ENCODE measurements around the gene PCBP3.
"Not testable (repeated sequence)": the region's sequence is repeated elsewhere in the genome, so short reads cannot be mapped to it uniquely, and the experiment has no call there.

Gene PCBP3

DNA sequence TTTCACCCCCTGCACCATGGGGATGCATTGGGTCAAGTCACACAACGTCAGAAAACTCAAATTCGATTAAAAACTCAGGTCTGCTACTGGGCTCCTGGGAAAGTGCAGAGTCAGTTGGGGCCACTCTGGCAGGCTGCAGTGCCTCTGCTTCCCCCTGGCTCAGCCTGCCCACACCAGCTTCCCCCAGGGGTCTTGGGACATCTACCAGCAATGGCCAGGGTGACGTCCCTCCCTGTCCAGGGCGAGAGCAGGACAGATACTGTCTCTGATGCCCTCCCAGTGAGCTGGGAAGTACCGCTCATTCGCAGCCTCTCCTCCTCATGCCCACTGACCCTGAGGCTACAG lies 231.9 kb downstream of the PCBP3 start:
- no peak for DNase-seq (ENCODE audit: low read depth)

DNA sequence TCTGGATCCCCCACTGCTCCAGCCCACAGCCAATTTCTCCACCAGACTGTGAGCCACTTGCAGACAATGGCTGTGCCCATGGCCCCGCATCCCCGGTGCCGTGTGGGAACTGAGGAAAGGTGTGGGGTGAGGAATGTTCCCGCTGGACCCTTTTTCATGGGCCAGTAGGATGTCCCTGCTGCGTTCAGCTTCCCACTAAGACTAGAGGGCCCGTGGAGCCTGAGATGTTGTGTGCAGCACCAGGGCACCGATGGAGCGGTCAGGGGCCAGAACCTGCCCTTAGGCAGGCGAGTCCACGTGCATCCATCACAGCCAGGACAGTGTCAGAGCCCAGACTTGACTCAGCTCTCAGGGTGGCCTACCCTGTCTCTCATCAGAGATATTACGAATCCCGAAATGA lies 232.4 kb downstream of the PCBP3 start:
- DNase-seq (ENCODE audit: low read depth): no peak

DNA sequence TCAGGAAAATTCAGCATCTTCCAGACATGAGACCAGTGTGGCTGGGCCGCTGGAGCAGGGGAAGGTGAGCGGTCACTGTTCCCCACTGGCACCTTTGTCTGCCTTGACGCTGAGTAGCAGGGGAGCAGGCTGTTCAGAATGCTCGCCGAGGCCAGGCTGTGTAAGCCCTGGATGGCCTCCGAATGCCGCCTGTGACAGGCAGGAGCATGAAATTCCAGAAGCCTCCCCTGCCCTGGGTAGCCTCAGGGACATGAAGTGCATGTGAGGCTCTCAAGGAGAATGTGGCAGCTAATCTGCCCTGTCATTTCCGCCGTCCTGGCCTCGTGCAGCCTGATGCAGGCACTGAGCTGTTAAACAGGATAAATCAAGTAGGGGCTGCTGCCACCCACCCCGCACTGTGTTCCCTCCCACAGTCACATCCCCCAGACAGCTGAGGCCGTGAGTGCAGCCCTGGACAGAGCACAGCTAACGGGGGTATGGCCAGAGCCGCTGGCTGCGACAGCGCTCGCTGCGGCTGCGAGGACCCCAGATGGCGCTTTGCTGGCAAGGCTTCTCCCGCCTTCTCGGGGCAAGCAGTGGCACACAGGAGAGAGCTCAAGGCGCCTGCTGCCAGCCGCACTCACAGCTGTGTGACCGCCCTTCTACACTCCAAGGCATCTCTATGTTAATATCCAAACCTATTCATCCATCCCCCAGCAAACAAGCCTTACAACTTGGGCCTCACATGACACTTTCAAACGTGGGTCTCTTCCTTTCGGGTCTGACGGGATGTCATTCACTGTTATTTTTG lies 233.1 kb downstream of the PCBP3 start:
- DNase-seq (ENCODE audit: low read depth): no peak

DNA sequence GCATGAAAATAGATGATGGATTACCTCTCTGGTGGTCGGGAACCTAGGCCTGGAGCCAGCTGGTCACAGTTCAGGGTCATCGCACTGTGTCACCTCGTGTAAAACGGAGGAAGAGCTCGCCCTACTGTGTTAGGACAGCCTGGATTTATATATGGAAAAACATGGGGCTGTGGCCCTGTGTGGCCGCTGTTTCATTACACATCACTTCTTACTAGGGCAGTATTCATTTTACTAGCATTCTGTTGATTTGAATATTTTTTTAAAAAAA lies 233.6 kb downstream of the PCBP3 start:
- DNase-seq (ENCODE audit: low read depth): no peak

DNA sequence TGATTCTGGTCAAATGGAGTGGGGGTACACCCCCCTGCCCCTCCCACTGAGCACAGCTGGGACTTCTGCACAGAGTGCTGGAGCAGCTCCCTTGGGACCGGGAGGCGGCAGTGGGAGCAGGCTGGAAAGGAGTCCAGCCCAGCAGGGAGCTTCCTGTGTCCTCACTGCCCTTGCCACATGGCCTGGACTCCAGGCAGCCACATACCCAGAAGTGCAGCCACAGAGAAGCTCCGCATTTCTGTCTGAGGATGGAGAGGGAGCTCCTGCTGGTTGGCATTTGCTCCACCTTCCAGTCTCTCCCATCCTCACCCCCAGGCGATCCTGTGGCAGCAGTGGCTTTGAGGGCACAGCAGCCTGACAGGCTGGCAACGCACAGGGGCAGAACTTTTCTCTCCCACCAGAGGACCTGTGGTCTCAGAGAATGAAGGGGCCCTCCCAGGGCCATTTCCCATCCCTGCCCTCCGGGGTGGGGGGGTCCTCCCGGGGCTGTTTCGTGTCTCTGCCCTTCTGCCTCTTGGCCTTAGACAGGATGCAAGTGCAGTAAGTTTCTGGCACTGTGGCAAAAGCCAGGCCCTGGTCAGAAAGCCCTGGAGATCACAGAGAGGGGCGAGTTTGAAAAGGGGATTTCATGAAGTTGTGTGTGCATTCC lies 234.4 kb downstream of the PCBP3 start:
- DNase-seq (ENCODE audit: low read depth): no peak

DNA sequence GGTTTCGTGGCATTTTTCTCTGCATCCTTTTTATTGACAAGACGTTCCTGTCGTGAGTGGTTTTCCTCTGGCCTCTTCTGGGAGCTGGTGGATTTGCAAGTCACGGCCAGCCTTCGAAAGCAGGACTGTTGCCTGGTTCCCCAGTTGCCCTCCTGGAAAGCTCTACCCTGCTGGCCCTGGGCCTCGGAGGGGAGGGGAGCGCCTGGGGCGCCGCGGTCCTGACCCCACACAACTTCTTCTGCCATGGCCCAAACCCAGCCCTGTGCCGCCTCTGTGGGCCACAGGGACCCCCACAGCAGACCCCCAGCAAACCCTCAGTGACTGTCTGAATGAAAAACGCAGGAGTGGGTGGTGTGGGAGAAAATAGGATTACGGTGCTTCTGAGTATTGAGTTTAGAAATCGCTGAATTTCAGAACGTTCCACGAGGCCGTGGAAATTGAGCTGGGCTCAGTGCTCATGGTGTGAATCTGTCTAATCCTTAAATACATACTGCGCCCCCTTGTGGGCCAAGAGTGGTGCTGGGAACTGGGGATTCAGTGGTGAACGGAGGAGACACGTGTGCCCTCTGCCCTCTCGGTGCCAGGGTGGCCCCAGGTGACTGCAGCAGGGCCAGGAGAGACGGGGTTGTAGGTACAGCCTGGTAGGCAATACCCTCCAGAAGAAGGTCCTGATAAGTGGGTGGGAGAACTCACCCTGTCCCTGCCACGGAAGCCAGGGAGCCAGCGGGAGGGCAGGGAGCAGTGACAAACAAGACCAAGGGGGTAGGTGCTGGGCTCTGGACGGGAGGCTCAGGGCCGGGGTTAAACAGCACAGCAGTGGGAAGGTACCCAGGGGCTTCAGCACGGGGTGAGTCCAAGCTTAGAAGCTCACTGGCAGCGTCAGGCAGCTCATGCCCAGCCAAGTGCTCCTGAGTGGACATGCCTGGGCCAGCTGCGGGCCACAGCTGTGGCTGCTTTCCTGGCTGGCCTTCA lies 236.9 kb downstream of the PCBP3 start:
- DNase-seq (ENCODE audit: low read depth): peak; percentile 51

DNA sequence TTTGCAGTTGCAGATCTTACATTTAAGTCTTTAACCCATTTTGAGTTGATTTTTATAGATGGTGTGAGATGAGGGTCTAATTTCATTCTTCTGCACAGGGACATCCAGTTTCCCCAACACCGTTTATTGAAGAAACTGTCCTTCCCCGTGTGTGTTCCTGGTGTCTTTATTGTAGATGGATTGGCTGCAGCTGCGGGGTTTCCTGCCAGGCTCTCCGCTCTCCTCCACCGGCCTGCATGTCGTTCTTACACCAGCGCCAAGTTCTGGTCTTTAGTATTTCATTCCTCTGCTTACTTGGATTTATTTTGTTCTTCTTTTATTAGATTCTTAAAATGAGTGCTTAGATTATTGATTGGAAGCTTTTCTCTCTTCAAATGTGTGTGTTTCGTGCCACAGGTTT lies 239.1 kb downstream of the PCBP3 start:
- DNase-seq (ENCODE audit: low read depth): no peak

DNA sequence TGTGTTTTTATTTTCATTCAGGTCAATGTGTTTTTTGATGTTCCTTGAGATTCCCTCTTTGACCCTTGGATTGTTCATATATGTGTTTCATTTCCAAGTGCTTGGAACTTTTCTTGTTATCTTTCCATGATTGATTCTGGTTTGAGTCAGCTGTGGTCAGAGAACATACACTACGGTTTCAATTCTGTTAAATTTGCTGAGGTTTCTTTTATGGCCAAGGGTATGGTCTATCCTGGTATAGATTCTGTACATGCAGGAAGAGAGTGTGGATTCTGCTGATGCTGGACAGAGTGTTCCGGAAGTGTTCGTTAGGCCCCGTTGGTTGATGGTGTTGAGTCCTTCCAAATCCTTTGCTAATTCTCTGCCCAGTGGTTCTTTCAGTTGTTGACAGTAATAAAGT lies 239.6 kb downstream of the PCBP3 start:
- DNase-seq (ENCODE audit: low read depth): no peak

DNA sequence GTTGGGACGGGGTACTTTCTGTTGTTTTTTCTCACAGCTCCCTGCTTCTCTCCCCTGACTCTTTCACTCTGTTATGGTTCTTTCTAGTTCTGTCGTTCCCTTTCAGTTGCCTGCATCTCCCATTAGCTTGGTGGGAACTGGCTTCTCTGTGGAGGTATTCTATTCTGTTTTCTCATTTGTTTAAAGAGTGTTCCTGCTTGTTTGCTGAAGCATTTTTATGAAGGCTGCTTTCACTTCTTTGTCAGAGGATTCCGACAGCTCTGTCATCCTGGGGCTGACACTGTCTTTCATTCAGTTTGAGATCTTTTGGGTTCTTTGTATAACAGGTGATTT lies 242.0 kb downstream of the PCBP3 start:
- DNase-seq (ENCODE audit: low read depth): no peak

DNA sequence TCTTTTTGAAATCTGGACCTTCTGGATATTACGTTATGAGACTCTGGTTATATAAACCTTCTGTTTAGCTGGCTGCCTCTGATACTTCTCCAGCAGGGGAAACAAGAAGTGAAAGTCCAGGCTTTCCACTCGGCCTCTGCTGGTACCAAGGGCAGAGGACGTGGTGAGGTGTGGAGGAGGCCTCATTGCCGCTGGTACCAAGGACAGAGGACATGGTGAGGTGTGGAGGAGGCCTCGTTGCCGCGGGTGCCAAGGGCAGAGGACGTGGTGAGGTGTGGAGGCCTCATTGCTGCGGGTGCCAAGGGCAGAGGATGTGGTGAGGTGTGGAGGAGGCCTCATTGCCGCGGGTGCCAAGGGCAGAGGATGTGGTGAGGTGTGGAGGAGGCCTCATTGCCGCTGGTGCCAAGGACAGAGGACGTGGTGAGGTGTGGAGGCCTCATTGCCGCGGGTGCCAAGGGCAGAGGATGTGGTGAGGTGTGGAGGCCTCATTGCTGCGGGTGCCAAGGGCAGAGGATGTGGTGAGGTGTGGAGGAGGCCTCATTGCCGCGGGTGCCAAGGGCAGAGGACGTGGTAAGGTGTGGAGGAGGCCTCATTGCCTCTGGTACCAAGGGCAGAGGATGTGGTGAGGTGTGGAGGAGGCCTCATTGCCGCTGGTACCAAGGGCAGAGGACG lies 242.5 kb downstream of the PCBP3 start:
- not testable (repeated sequence) for DNase-seq (ENCODE audit: low read depth)

DNA sequence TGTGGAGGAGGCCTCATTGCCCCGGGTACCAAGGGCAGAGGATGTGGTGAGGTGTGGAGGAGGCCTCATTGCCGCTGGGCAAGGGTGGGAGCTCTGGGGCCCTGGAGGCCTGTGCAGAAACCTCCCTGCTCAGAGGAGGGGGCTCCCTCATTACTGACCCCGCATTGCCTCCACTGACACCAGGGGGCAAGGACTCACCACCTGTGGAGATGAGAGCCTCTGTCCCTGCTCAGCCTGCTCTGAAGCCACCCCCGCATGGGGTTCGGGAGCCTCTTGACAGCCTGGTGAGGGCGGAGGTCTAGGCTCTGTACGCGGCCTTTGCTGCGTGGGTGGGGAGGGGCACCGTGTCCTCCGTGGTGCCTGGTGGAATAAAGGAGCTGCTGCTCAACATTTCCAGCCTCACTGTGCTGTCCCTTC lies 243.1 kb downstream of the PCBP3 start:
- DNase-seq (ENCODE audit: low read depth): no peak

DNA sequence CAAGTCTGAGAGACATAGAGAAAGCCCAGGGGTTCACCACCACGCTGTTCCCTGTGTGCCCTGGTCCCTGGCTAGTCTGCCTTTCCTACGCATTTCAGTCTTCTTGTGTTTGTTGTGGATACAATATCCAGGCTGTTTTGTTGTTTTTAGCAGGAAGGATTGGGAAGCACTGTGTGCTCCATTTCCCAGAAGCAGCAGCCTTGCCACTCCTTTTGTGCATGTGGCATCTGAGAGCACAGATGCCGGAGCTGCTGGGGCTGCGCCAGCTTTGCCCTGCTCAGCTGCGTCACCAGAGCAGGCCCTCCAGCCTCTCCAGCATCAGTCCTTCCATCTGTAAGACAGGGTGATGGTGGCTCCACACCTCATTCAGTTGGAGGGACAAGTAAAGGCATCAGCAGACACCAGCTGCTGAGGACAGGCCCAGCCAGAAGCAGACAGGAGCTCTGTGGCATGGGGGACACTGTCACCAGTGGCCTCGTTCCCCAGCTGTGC lies 243.6 kb downstream of the PCBP3 start:
- DNase-seq (ENCODE audit: low read depth): no peak

DNA sequence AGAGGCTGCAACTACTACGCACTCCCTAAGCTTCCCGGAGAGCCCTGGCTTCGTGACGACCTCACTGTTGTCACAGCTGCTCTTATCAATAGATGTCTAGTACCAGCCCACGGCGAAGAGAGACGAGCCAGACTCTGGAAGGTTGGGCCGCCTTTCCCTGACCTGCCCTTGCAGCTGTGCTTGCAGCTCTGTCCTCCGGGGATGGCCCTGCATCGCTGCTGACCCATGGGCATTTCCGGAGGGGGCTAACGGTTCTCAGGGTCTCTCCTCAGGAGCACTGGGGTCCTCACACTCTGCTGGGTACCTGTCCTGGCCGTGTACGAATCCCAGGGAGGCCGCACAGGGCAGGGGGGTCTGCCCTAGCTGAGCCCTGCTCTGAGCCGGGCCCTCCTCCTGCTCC lies 244.3 kb downstream of the PCBP3 start:
- DNase-seq (ENCODE audit: low read depth): no peak

DNA sequence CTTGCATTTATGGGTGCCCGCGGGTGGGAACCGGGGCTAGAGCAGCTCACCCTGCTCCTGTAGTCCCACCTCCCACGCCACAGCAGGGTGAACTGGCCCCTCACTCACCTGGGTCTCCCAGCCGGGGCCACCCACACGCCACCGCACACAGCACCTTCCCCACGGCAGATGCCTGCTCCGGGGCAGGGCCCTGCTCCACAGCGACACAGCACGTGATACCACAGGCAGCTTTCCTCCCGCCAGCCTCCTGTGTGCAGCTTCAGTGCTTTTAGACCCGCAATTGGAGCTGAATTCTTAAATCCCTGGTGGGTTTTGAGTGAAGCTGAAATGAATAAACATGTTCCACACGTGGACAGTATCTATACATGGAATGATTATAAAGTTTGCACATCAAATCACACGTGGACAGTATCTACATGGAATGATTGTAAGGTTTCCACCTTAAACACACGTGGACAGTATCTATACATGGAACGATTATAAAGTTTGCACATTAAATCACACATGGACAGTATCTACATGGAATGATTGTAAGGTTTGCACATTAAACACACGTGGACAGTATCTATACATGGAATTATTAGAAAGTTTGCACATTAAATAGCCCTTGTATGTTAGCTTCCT lies 245.0 kb downstream of the PCBP3 start:
- no peak for DNase-seq (ENCODE audit: low read depth)

DNA sequence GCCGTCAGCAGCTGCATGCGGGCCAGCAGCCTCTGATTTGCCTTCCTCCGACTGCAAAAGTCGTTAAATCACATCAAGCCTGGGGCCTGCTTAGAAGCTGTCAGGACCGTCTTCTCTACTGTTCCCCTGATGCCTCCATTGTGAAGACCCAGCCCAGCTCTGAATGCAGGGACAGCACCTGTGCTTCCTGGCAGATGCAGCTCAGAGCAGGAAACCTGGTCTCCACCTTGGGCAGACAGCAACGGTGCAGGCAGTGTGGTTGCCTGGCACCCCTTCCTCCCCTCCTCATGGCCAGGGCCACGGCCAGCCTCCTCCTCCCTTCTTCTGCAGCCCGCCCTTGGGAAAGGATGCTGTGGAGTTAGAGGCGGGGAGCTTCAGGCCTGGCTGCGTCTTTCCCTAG lies 245.7 kb downstream of the PCBP3 start:
- DNase-seq (ENCODE audit: low read depth): no peak

DNA sequence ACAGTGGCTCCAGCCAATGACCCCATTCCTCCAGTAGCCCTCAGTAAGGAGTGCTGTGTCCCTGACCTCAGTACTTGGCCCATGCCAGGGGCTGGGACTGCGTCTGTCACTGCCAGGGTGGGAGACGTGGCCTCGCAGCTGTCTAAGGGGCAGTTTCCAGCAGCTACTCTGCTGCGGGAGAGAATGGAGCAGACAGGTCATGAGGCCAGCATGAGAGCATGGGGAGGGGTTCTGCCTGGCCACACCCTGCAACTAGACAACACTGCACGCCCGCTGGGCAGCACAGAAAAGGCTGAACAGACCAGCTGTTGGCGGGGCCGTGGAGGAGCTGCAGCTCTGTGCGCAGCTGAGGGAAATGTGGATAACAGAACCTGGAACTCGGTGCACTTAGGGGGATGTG lies 246.4 kb downstream of the PCBP3 start:
- no peak for DNase-seq (ENCODE audit: low read depth)

DNA sequence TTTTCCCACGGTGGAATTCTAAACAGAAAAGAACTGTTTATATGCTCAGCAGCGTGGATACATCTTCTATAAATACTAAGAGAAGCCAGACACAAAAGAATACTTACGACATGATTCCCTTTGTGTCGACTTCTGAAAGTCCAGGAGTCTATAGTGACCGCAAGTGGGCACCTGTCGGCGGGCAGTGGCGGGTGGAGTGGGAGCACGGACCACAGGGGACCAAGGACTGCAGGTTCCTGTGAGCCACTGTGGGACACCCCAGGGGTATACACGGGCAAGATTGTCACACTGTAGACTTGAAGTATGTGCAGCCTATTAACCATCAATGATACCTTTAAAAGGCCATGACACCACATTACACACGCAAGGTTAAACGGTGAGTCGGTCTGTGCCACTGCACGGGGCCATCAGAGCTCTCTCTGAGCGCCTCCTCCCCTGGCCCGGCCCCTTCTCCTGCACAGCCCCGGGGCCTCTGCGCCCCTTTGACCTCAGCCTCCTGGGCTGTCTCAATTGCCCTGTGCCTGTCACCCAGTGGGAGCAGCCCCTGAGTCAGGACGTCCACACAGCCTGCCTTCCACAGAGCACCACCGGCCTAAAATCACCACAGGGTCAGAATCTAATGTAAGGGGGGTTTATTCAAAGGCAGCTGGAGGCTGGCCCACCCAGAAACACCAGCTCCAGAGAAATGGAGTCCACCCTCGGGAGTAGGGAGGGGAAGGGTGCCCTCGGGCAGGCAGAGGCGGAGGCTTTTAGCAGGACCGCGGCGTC lies 248.0 kb downstream of the PCBP3 start:
- no peak for DNase-seq (ENCODE audit: low read depth)

DNA sequence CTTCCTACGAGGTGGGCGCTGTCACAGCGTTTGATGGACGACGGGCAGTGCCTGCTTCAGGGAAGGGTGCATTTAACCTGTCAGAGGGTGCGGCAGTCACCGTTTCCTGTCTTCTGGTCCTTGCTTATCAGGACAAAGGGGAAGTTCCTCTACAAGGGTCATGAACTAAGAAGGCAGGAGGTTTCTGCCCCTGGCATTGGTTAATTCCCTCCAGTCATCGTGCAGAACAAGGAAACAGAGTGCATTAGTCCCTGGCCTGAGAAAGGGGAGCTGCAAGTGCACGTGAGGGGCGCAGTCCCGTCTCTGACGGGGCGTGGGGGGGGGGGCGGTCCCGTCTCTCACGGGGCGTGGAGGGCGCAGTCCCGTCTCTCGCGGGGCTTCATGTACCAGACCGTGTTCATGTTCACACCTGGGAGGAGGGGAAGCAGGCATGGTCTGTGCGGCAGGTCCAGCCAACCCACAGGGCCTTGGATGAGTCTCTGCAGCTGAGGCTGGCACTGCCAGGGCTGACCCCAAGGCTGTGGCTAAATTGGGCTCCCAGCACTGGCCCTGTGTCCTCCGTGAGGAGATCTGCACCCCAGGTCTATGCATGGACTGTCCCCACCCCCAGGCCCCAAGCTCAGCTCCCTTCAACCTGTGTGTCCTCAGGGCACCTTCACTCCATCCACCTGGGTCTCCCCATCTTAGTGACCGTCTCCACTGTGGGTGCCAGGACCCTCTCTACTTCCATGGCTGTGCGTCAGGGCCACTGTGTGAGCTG lies 248.8 kb downstream of the PCBP3 start:
- DNase-seq (ENCODE audit: low read depth): no peak

DNA sequence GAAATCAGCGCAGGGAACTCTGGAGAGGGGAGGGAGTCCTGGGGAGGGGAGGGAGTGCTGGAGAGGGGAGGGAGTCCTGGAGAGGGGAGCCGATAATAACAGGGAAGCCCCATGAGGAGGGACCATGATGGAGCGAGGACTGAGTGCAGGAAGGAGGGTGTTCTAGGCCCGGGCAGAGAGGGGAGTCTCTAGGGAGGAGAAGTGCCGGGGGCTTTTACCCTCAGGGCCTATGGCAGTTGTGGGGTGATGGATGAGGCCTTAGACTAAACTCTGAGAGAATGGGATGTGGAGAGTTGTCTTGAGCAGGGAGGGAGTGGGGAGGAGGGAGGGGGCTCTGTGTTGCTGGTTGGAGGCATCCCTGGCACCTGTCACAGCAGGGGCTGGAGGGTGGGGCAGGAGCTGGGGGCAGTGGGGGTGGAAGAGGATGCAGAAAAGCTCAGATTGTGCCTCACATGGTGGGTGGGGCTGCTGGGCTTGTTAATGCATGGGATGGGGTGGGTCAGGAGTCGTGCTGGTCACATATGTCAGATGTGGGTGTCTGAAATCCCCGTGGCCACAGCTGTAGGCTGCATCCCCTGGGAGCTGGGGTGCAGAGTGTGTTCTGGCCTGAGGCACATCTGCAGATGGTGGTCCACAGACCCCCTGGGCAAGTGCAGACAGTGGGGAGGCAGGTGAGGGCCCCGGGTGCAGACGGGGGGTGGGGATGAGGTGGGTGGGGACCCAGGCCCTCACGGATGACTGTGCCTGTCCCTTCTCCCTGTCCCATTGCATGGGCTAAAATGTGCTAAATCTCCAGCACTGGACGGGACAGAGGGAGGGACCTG lies 249.6 kb downstream of the PCBP3 start:
- no peak for DNase-seq (ENCODE audit: low read depth)
